Panc1 (cell line): ENCODE measurements around the gene MCM9. TPM values are rescaled to one million over a fixed set of nuclear protein-coding genes. Genes with fewer than 3 reads are reported as not detected.

Experiments used
- ATAC-seq: fragments of 200-7000 bp; cut with Tn5 transposase; 2 replicates; pipeline ENCODE4 v1.9.1; 2020; ENCODE audit warnings: mild to moderate bottlenecking, moderate library complexity
- BruUV-seq: library from RNA; stranded (reverse); fragments of 400-500 nt; replicated peaks from 2 replicates; lab custom pipeline; 2021; lab: Mats Ljungman, UMichigan
- CTCF ChIA-PET: fragments of 300-600 bp; sonication (Branson Sonifier 250); formaldehyde crosslinking; loops from one replicate; lab custom pipeline; 2022; ENCODE audit warnings: antibody characterized with exemption; lab: Charles Lee
- POLR2A ChIA-PET: fragments of 300-600 bp; sonication (Branson Sonifier 250); formaldehyde crosslinking; loops from one replicate; lab custom pipeline; 2022; ENCODE audit warnings: antibody characterized with exemption; lab: Charles Lee
- DNase-seq: peaks from one replicate; pipeline ENCODE4 v3.0.0-alpha.2; 2010; ENCODE audit warnings: low read depth, low spot score
- H3K27ac ChIP-seq: 2 replicates; pipeline ENCODE4 v1.5.1; 2011; ENCODE audit warnings: mild to moderate bottlenecking, low read length, inconsistent platforms
- H3K27me3 ChIP-seq: fragments of 200-500 bp; sonication (Bioruptor generic); 2 replicates; pipeline ENCODE4 v1.6.0; 2014; ENCODE audit warnings: low read length, inconsistent platforms; ENCODE audit not compliant: control insufficient read depth, insufficient read depth
- H3K36me3 ChIP-seq: fragments of 200-500 bp; sonication (Bioruptor generic); 2 replicates; pipeline ENCODE4 v1.5.1; 2014; ENCODE audit warnings: inconsistent platforms, mild to moderate bottlenecking, low read length, moderate library complexity; ENCODE audit not compliant: control insufficient read depth, insufficient read depth
- H3K4me1 ChIP-seq: 2 replicates; pipeline ENCODE4 v1.5.1; 2011; ENCODE audit warnings: inconsistent platforms, mild to moderate bottlenecking, low read length, moderate library complexity; ENCODE audit not compliant: control insufficient read depth, insufficient read depth
- H3K4me3 ChIP-seq, 2 experiments: 2 replicates each; pipeline ENCODE4 v1.5.1; 2011 to 2012; ENCODE audit warnings: low read depth in 2 of 2, low read length in 2 of 2, mild to moderate bottlenecking in 2 of 2, inconsistent platforms in 1 of 2, moderate library complexity in 1 of 2
- H3K9me3 ChIP-seq: fragments of 200-500 bp; sonication (Bioruptor generic); 2 replicates; pipeline ENCODE4 v1.5.1; 2014; ENCODE audit warnings: low read depth, mild to moderate bottlenecking, inconsistent platforms, low read length, moderate library complexity; ENCODE audit not compliant: control insufficient read depth, insufficient read depth
- POLR2AphosphoS5 ChIP-seq: IDR thresholded peaks from 2 replicates; pipeline ENCODE4 v1.6.1; 2012; ENCODE audit warnings: mild to moderate bottlenecking, low read depth, low read length, moderate library complexity
- SIN3A ChIP-seq: IDR thresholded peaks from 2 replicates; pipeline ENCODE4 v1.6.1; 2012; ENCODE audit warnings: low read depth, mild to moderate bottlenecking, low read length, moderate library complexity, borderline replicate concordance; ENCODE audit not compliant: insufficient read depth
- TCF7L2 ChIP-seq: IDR thresholded peaks from 2 replicates; pipeline ENCODE4 v1.6.1; 2011; ENCODE audit warnings: mild to moderate bottlenecking, low read depth, low read length, inconsistent platforms
- in situ Hi-C: cut with HindIII; loops from 2 replicates; pipeline ENCODE4 v1.10.0; 2016; ENCODE audit warnings: low sequenced_read_pairs, low pct_unique_long_range_greater_than_20kb
- intact Hi-C: fragments of 100-400 bp; cut with micrococcal nuclease; formaldehyde crosslinking; loops from one replicate; pipeline ENCODE4 v1.10.0; 2022; ENCODE audit not compliant: unreplicated experiment
- total RNA-seq: library from RNA; stranded (reverse); gene quantifications from one replicate; pipeline ENCODE4 v1.2.1, GENCODE V29; 2021; ENCODE audit not compliant: unreplicated experiment
- TF ChIP-seq, protein P1 (sequence below), 2 experiments: IDR thresholded peaks; 2 replicates each; pipeline ENCODE4 v1.6.1; 2011 to 2012; ENCODE audit warnings: low read depth in 2 of 2, control low read depth in 1 of 2, low read length in 1 of 2, mild to moderate bottlenecking in 1 of 2, moderate library complexity in 1 of 2; ENCODE audit not compliant: insufficient read depth in 1 of 2
- TF ChIP-seq, protein P2 (sequence below): fragments of 450-650 bp; IDR thresholded peaks from 2 replicates; pipeline ENCODE4 v1.5.1; 2017; ENCODE audit warnings: mild to moderate bottlenecking

Gene MCM9
- total RNA-seq, 1 experiment from 2014 or later, result 20.4 TPM

DNA sequence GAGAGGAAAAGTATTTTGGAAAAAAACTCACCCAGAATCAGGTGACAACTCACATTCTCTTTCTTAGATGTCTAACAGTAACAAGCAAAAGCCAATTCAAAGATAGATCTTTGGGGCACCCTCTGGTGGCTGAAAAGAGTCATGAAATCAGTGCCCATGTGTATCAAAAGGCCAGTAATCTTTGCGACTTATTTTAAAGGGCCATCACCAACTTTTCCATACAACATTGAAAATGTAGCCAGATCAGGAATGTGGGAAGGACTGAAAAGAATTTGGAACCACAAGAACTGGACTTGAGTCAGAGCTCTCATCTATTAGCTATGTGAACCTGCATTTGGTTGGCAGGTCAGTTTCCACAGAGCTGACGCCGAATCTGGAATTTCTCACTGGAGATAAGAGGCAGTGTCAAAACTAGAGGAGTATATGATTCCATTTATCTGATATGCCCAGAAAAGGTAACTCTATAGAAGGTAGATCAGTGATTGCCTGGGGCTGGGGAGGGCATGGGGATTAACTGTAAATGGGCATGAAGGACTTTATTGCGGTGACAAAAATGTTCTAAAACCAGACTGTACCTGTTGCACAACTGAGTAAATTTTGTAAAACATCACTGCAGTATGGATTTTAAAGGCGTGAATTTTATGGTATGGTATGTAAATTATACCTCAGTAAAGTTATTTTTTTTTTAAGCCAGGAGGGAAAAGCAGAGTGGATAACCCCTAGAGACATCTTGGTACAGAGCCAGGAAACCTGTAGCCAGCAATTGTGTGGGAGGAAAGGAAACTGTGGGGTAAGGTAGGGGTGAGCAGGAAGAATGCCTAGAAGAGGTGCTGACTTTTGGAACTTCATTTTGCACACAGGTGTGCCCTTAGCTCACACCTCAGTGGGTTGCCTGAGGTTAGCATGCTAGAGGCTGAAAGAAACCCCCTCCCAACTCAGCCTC is 158.1 kb downstream of the MCM9 start:
- TF ChIP-seq, protein P1, sequence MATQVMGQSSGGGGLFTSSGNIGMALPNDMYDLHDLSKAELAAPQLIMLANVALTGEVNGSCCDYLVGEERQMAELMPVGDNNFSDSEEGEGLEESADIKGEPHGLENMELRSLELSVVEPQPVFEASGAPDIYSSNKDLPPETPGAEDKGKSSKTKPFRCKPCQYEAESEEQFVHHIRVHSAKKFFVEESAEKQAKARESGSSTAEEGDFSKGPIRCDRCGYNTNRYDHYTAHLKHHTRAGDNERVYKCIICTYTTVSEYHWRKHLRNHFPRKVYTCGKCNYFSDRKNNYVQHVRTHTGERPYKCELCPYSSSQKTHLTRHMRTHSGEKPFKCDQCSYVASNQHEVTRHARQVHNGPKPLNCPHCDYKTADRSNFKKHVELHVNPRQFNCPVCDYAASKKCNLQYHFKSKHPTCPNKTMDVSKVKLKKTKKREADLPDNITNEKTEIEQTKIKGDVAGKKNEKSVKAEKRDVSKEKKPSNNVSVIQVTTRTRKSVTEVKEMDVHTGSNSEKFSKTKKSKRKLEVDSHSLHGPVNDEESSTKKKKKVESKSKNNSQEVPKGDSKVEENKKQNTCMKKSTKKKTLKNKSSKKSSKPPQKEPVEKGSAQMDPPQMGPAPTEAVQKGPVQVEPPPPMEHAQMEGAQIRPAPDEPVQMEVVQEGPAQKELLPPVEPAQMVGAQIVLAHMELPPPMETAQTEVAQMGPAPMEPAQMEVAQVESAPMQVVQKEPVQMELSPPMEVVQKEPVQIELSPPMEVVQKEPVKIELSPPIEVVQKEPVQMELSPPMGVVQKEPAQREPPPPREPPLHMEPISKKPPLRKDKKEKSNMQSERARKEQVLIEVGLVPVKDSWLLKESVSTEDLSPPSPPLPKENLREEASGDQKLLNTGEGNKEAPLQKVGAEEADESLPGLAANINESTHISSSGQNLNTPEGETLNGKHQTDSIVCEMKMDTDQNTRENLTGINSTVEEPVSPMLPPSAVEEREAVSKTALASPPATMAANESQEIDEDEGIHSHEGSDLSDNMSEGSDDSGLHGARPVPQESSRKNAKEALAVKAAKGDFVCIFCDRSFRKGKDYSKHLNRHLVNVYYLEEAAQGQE (IDR thresholded peaks at IDR 0.05; ENCODE audit: insufficient read depth in 1 of 2, low read depth in 2 of 2, low read length in 1 of 2), result no peak
- TF ChIP-seq, protein P2, sequence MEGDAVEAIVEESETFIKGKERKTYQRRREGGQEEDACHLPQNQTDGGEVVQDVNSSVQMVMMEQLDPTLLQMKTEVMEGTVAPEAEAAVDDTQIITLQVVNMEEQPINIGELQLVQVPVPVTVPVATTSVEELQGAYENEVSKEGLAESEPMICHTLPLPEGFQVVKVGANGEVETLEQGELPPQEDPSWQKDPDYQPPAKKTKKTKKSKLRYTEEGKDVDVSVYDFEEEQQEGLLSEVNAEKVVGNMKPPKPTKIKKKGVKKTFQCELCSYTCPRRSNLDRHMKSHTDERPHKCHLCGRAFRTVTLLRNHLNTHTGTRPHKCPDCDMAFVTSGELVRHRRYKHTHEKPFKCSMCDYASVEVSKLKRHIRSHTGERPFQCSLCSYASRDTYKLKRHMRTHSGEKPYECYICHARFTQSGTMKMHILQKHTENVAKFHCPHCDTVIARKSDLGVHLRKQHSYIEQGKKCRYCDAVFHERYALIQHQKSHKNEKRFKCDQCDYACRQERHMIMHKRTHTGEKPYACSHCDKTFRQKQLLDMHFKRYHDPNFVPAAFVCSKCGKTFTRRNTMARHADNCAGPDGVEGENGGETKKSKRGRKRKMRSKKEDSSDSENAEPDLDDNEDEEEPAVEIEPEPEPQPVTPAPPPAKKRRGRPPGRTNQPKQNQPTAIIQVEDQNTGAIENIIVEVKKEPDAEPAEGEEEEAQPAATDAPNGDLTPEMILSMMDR, result peak; percentile 86
- DNase-seq, result peak; percentile 75
- ChIA-PET CTCF (no interaction called here), POLR2A (no interaction called here)
- no TSS peak for BruUV-seq
- Histone ChIP-seq H3K27ac (no peak overlapping the region), H3K27me3 (peaks cover 8% of the 10 kb centered on the region; the same call in 1 of the 2 replicates), H3K9me3 (no peaks in the 10 kb centered on the region), H3K4me3 (no peak overlapping the region), H3K36me3 (no peaks in the 10 kb centered on the region), H3K4me1 (no peaks in the 10 kb centered on the region)
- in situ Hi-C loops (no loop called here), intact Hi-C loops (loop anchor here (1.0 to 2.0 kb wide), 2 partner anchors 212 to 494 kb away; no protein-coding TSS in a partner anchor)
- peak; percentile 88 for ATAC-seq

DNA sequence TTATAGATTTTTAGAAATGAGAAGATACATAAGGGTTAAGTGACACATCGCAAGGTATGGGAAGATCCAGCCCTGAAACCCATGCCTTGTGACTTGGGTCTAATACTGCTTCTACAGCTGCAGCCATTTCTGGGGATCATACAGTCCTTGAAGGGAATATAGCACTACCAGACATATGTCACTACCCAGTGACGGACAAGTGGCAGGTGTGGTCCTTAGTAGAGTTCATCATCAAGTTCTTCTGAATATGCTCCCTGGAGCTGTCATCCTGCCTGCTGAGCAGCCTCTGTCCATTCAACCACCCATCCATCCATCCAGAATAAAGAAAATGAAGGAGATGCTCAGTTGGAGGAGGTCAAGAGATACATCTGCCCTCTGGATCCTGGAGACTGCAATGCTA is 159.6 kb downstream of the MCM9 start:
- DNase-seq (no peak), ATAC-seq (no peak)
- H3K9me3 ChIP-seq, result no peaks in the 10 kb centered on the region
- CTCF ChIA-PET, result no interaction called here
- POLR2A ChIA-PET, result no interaction called here
- H3K27ac ChIP-seq, result no peak overlapping the region
- in situ Hi-C loops, result no loop called here
- intact Hi-C loops, result no loop called here
- TF ChIP-seq, protein P1 (IDR thresholded peaks at IDR 0.05; ENCODE audit: insufficient read depth in 1 of 2, low read depth in 2 of 2, low read length in 1 of 2), result no peak
- TF ChIP-seq TCF7L2, result no peak
- TF ChIP-seq SIN3A, result no peak
- no peak for TF ChIP-seq POLR2AphosphoS5
- TF ChIP-seq, protein P2, result no peak
- H3K36me3 ChIP-seq, result no peaks in the 10 kb centered on the region
- H3K4me1 ChIP-seq, result no peaks in the 10 kb centered on the region
- no peak overlapping the region for H3K4me3 ChIP-seq
- BruUV-seq, result no TSS peak
- peaks cover 10% of the 10 kb centered on the region; the same call in 1 of the 2 replicates for H3K27me3 ChIP-seq
